ENCODE data around the gene ZCCHC3.

Gene ZCCHC3

DNA sequence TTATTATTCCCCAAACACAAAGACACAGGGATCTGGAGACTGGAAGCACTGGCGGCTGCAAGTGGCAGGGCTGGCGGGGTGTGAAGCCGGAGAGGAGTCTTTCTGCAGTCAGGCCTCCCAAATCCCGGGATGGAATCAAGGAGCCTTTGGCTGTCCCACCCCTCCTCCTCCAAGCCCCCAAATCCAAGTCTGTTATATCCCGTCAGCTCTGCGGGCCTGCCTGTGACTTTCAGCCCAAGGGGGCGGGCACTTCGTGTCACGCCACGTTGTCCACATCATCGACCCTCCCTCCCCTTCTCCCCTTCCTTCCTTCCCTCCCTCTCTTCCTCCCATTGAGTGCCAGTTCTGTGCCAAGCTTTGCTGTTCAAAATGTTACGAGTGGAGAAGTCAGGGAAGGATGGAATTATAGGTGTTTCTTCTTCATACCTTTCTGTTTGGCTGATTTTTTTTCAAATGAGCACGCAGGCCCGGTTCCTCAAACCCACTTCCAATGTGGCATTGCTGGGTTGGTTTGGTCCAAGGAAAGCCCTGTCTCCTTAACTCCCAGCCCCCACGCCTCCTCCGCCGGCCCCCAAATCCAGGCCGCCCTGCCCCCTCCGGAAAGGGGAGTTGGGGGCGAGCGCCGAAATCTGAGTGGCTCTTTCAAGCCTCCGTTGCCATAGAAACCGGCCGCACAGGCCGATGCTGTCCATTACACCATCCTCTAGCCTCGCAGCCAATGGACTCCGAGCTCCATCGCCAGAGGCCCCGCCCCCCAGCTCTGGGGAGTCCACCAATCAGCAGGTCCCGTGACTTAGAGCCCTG lies 12.7 kb downstream of the ZCCHC3 start:
- peak; percentile 59 for DNase-seq
- in situ Hi-C loops (cut with MboI; ENCODE audit: low pct_unique_long_range_greater_than_20kb, low sequenced_read_pairs), result no loop called here

DNA sequence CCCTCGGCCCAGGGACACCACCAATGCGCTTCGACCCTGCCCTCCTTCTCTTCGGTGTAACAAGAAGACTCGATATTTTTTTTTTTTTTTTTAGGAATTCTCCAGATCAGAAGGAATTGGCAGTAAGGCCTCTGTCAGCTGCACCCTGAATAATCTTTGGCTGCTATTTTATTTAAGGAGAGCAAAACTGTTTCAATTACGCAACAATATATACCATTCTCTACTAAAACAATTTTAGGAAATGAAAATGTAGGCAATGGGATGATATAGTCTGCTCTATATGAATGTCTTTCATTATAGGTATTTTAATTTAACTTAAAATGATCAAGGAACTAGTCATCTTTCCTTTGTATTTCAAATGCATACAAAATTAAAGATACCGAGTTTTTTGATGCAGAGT lies 13.3 kb downstream of the ZCCHC3 start:
- no peak for DNase-seq
- in situ Hi-C loops (cut with MboI; ENCODE audit: low pct_unique_long_range_greater_than_20kb, low sequenced_read_pairs), result no loop called here

DNA sequence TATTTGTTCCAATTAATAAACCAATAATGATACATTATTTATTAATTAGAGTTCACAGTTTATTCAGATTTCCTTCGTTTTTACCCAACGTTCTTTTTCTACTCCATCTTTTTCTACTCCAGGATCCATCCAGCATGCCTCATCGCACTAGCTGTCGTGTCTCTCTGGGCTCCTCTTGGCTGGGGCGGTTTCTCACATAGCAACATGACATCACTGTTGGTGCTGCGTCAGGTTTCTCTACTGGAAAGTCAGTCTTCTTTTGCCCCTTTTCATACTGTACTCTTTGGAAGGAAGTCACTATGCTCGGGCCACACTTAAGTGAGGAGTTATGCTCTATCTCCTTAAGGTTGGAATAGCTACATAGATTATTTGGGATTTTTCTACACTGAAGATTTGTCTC lies 14.2 kb downstream of the ZCCHC3 start:
- in situ Hi-C loops (cut with MboI; ENCODE audit: low pct_unique_long_range_greater_than_20kb, low sequenced_read_pairs), result no loop called here
- DNase-seq, result no peak

DNA sequence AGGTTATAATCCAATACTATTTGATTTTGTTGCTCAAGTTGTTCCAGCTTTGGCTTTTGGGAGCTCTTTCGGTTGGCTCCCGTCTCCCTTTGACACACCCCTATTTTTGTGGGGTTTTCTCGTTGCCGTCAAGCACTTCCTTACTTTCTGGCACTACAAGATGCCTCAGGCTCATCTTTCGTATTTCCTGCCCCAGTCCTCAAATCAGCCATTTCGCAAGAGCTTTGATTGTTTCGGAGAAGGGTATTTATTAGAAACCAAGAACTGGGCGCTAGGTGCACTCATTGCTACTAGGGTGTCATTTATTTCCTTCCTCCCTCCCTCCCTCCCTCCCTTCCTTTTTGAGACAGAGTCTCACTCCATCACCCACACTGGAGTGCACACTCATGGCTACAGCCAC lies 14.7 kb downstream of the ZCCHC3 start:
- in situ Hi-C loops (cut with MboI; ENCODE audit: low pct_unique_long_range_greater_than_20kb, low sequenced_read_pairs), result no loop called here
- DNase-seq, result no peak

DNA sequence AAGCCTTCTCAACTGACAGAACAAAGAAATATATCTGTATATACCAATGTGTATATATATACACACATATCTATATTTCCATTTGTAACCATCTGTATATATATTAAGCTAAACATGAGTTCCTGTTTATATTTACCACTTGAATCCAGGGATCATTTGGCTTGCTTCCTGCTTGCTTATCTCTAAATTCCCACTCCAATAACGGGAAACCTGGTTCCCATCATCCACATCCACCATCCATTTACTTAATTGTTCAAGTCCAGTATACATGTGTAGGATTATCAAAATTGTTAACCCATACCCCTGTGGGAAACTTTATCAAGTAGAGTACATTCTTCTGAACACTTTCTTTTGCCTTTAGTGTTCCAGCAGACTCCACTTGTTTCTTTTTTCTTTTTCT lies 15.5 kb downstream of the ZCCHC3 start:
- in situ Hi-C loops (cut with MboI; ENCODE audit: low pct_unique_long_range_greater_than_20kb, low sequenced_read_pairs), result no loop called here
- DNase-seq, result no peak

DNA sequence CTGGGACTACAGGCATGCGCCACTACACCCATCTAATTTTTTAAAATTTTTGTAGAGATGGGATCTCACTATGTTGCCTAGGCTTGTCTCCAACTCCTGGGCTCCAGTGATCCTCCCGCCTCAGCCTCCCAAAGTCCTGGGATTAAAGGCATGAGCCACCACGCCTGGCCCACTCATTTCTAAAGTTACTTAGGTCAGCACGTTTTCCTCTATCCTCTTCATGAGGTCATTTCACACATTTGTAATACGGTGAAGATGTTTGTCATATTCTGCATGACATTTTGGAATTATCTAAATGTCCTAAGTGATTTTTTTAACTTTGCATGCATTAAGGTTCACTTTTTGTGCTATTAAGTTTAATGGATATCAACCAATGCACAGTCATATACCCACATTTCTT lies 16.0 kb downstream of the ZCCHC3 start:
- in situ Hi-C loops (cut with MboI; ENCODE audit: low pct_unique_long_range_greater_than_20kb, low sequenced_read_pairs), result no loop called here
- DNase-seq, result no peak

DNA sequence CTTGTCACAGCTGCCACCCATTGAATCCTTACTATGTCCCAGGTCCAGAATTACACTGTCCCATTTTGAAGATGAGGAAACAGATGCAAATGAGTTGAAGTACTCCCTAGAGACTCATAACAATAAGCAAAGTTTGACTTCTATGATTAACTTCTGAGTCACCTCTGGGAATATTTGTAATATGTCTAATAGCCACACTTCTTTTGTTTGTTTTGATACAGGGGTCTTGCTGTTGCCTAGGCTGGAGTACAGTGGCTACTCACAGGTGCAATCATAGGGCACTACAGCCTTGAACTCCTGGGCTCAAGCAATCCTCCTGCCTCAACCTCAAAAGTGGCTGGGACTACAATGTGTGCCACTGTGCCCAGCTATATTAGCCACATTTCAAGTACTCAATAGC lies 16.6 kb downstream of the ZCCHC3 start:
- DNase-seq, result no peak
- in situ Hi-C loops (cut with MboI; ENCODE audit: low pct_unique_long_range_greater_than_20kb, low sequenced_read_pairs), result no loop called here

DNA sequence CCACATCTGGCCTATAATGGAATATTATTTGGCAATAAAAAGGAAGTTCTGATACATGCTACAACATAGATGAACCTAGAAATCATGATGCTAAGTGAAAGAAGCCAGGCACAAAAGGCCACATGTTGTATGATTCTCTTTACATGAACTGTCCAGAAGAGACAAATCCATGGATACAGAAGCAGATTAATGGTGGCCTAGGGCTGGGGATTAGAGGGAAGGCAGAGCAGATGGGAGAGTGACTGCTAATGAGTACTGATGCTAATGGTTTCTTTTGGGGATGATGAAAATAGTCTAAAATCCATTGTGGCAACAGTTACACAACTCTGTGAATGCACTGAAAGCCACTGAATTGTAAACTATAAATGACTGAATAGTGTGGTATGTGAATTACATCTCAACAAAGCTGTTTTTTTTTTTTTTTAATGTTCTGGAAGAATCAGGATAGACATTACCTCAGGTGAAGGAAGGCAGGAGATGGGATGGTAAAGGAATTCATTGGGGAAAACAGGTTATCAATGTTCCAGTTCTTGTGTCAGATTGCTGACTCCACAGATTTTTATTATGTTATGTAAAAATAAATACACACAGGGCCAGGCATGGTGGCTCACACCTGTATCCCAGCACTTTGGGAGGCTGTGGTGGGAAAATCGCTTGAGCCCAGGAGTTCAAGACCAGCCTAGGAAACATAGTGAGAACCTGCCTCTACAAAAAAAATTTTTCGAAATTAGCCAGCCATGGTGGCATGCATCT lies 19.1 kb downstream of the ZCCHC3 start:
- in situ Hi-C loops (cut with MboI; ENCODE audit: low pct_unique_long_range_greater_than_20kb, low sequenced_read_pairs), result no loop called here
- DNase-seq, result no peak

DNA sequence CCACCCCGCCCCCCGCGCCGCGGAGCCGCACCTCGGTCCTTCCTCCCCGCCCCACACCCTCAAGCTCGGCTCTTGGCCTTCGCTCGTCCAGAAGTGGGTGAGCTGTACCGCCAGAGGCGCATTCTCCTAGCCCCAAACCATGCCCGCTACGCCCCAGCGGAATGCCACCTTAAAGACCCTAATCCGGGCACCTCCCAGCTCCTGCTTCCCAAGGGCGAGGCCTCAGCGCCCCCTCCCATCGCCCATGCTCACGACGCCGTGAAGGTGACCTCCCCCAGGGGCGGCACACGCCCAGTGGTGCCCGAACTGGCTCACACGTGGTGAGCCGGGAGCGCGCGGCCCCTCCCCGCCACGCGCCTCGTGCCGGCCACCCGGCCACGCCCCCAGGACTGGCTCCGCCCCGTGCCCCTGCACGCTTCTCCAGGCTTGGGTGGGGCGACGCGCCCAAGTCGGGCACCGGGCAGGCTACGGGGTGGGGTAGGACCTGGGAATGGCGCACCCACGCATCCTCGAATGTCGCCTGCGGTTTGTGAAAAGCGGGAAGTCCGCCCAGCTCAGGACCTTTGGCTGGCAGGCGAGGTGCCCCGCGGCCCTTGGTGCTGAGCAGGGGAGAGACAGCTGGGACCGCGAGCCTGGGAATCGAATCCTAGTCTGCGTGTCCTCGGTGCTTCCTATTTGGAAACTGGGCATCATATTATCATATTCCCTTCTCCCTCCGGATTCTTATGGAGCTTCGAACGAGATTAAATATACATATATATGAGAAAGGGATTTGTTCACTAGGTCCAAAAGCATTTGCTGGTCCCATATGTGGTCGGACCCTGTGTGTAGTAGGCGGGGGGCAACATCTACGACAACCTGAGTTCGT lies 27.0 kb downstream of the ZCCHC3 start:
- DNase-seq, result peak; percentile 96
- in situ Hi-C loops (cut with MboI; ENCODE audit: low pct_unique_long_range_greater_than_20kb, low sequenced_read_pairs), result no loop called here

DNA sequence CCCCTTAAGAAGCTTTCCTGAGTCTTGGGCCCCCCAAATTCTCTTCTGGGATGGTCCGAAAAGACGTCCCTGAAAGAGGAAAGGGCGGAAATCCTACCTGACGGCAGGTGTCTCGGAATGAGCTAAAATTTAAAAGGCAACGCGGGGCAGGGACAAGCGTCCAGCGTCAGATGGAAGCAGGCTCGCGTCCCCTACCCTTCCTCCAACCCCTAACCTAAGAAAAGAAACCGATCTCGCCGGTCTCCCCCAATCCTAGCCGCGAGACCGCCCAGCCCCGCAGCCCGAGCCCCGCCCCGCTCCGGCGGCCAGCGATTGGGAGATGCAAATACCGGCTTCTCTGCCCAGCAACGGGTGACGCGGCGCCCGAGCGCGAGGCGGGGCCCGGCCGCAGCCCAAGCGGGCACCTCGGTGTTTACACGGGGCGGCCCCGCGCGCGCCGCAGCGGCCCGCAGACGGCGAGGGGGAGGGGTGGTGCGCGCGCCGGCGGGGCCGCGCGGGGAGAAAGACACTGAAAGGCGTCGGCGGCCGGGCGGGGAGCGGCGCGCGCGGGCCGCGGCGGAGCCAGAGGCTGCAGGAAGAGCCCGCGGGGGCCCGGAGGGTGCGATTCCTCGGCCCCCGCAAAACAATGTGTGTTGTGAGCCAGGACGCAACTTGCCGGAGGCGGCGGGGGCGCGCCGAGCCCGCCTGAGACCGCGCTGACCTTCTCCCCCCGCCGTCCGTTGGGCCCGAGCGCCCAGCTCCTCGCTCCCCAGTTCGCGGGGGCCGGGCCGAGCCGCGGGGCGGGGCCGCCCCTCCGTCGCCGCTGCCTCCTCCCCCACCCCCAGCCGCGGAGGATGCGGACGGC lies 27.9 kb downstream of the ZCCHC3 start, which contains the start of gene SOX12:
TSS of gene SOX12 (plus strand) at position 508 of the 844 bp plus-strand sequence. CDS start 373 bp downstream, outside the sequence.
- DNase-seq, result peak; percentile 96
- in situ Hi-C loops (cut with MboI; ENCODE audit: low pct_unique_long_range_greater_than_20kb, low sequenced_read_pairs), result no loop called here

DNA sequence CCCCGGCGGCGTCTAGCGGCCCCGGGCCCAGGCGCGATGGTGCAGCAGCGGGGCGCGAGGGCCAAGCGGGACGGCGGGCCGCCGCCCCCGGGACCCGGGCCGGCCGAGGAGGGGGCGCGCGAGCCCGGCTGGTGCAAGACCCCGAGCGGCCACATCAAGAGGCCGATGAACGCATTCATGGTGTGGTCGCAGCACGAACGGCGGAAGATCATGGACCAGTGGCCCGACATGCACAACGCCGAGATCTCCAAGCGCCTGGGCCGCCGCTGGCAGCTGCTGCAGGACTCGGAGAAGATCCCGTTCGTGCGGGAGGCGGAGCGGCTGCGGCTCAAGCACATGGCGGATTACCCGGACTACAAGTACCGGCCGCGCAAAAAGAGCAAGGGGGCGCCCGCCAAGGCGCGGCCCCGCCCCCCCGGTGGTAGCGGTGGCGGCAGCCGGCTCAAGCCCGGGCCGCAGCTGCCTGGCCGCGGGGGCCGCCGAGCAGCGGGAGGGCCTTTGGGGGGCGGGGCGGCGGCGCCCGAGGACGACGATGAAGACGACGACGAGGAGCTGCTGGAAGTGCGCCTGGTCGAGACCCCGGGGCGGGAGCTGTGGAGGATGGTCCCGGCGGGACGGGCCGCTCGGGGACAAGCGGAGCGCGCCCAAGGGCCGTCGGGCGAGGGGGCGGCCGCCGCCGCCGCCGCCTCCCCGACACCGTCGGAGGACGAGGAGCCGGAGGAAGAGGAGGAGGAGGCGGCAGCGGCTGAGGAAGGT lies 28.7 kb downstream of the ZCCHC3 start:
- DNase-seq, result peak; percentile 67
- in situ Hi-C loops (cut with MboI; ENCODE audit: low pct_unique_long_range_greater_than_20kb, low sequenced_read_pairs), result no loop called here

DNA sequence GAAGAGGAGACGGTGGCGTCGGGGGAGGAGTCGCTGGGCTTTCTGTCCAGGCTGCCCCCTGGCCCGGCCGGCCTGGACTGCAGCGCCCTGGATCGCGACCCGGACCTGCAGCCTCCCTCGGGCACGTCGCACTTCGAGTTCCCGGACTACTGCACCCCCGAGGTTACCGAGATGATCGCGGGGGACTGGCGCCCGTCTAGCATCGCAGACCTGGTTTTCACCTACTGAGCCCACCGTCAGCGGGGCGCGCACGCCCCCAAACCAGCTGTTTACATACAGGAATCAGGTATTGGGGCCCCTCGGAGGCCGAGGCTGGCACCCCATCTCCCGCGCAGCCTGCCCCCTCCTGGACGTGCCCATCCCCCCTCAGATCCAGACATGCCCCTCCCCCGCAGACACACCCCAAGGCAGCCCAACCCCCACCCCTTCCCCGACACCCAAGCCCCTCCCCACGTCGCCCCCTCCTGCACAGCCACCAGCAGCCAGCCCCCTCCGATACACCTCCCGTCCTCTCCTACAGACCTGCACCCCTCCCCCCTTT lies 29.3 kb downstream of the ZCCHC3 start:
- peak; percentile 55 for DNase-seq
- in situ Hi-C loops (cut with MboI; ENCODE audit: low pct_unique_long_range_greater_than_20kb, low sequenced_read_pairs), result no loop called here

DNA sequence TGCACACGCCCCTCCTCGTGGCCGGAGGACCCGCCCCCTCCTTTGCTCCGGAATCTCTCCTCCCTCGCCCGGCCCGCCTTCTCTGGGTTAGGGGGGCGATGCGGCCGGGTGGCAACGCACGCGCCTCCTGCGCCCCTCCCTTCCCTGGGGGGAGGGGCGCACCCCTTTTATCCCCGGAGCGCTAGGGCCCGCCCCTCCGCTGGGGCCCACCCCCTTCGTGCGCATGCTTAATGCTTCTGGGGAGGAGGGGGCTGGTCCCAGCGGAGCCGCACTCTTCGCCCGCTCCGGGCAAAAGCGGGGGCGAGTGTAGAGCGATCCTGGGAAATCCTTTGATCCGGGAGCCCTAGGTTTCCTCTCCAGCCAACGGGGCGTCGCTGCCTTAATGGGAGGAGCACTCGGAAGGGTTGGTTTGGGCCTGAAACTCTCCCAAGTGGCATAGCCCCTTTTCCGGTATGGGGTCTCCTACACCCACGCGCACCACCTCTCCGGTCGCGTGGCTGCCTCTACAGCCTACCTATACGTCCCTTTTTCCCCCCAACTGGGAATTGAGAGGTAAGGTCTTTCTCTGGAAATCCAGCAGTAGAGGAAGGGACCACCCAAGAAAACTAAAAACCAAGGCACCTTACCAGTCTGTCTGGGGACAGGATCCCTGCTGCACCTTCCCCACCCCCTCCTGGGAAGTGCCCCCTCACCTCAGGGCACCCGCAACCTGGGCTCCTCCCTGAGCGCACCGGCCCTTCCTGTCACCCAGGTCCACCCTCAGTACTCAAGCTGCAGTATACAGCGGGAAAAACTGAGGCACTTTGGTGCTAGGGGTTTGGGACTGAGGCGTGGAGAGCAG lies 30.0 kb downstream of the ZCCHC3 start:
- in situ Hi-C loops (cut with MboI; ENCODE audit: low pct_unique_long_range_greater_than_20kb, low sequenced_read_pairs), result no loop called here
- peak; percentile 93 for DNase-seq

DNA sequence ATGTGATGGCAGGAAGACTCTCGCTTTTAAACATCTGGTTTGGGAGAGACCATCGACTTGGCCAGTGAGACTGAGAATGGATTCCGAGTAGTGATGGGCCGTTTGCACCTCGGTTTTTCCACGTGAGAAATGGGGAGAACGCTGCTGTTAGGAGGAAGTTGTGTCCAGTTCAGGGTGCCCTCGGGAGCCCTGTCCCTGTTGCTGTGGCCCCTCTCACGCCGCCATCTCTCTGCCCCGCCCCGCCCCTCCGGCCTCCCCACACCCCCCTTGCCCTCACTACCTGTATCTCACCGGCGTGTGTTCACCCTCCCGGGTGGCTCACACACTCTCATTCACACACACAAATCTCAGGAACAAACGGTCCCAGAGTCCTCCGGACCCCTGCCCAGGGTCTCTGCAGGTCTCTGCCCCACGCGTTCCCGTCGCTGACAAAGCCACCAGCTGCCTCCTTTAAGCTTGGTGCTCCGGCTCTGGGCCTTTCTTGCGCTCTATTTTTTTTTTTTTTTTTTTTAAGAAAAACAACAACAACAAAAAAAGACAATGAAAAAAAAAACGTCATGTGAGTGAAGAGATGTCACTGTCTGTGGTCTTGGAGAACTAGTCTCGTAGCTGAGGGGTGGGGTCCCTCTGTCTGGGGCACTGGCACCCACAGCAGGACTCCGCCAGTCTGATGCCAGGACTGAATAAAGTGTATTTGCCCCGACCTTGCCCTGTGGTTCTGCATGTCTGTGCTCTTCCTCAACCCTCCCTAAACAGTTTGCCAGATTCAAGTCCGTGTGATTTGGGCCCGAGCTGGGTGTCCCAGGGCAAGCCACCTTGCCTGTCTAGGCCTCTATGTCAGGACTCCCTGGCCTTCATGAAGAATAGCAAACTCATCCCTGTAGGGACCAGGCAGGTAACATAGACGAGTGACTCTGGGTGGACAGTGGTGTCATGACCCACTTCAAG lies 30.9 kb downstream of the ZCCHC3 start:
- in situ Hi-C loops (cut with MboI; ENCODE audit: low pct_unique_long_range_greater_than_20kb, low sequenced_read_pairs), result no loop called here
- DNase-seq, result no peak

DNA sequence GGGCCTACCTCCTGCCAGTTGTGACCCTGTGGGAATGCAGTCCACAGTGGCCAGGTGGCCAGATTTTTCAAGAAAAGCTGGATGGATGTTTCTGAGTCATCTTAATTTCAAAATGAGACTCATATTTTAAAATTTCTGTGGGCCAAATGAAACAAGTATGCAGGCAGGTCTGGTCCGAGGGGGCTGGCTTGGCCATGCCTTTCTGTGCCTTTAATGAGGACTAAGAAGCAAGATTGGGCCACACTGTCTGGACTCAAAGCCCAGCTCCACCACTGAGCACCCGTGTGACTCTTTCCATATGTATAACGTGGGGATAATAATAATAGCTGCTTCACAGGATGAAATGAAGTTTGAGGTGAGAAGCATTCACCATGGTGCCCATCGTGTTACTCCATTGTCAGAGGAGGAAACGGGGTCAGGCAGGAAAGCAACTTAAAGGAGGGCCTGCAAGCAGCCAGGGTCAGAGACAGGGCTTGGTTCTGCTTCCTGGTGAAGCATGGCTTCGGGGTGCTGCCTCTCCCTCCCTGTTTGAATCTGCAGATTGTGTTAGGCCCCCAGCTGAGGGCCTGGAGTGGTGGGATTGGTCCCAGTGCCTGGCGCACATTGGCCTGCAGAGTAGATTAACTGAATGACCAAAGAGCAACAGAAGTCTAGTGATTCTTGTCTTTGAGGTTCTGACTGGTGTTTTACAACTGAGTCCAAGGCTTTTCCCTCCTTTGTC lies 31.8 kb downstream of the ZCCHC3 start:
- no peak for DNase-seq
- in situ Hi-C loops (cut with MboI; ENCODE audit: low pct_unique_long_range_greater_than_20kb, low sequenced_read_pairs), result no loop called here
